Measurements from ENCODE around the gene ARF6. TPM values are rescaled to one million over a fixed set of nuclear protein-coding genes. Genes with fewer than 3 reads are reported as not detected.
A peak's percentile ranks its signal among the peaks of the same experiment; 100 is the strongest.

ARF6 gene
- total and polyA plus RNA-seq, 9 of the 15 experiments (the other 6 are each of a cell fraction or from before 2014, with no cell fraction given) = 15.3 to 35.2 (median 24.9) TPM

DNA sequence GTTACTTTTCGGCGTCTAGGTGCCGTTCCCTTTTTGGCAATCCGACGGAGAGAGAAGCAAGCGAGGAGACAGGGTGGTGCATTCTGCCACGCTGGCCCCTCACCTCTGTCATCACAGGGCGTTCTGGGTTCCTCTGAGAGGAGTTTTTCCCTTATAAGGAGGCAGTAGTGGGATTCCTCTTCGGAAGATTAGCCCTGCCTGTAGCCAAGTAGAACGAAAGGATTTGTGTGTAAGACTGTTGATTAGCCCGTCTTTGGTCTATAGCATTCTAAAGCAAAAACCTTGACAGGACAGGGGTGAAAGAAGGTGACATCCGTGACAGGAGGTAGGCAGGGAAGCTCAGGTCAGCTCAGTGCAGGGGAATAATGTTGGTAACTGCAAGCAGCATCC is 31.2 kb upstream of the ARF6 start (continued):
- TF ChIP-seq NEUROD1 (IDR thresholded peaks at IDR 0.05; ENCODE audit: borderline replicate concordance, low read depth, low read length, partially characterized antibody) (no peak), XRCC3 (IDR thresholded peaks at IDR 0.05) (no peak), NFE2 (IDR thresholded peaks at IDR 0.05; ENCODE audit: low read depth) (no peak), POLR3G (IDR thresholded peaks at IDR 0.05; ENCODE audit: extremely low read depth, insufficient read length, insufficient replicate concordance) (no peak), ARID1B (IDR thresholded peaks at IDR 0.05) (peak; percentile 7; the same call in 1 of the 2 replicates), HDAC1 (IDR thresholded peaks at IDR 0.05) (peak in 1 of 2 experiments; percentile 20; a peak in 1 of 4 replicates), TAF7 (tag; IDR thresholded peaks at IDR 0.05) (peak; percentile 87; the same call in 1 of the 2 replicates), ARID4B (CRISPR knock-in tag; IDR thresholded peaks at IDR 0.05) (0 out of 2 replicates have a peak, but pooled peaks have one; percentile 49), GATAD2B (IDR thresholded peaks at IDR 0.05; ENCODE audit: borderline replicate concordance) (no peak), SRF (CRISPR knock-in tag; IDR thresholded peaks at IDR 0.05) (peak; percentile 45 to 93; a peak in 3 of 4 replicates), POLR2A (conservative IDR thresholded peaks at IDR 0.05) (peak; percentile 67; the same call in 1 of the 2 replicates), NFRKB (IDR thresholded peaks at IDR 0.05; ENCODE audit: low read depth) (peak; percentile 93; the same call in 1 of the 2 replicates), KDM5B (IDR thresholded peaks at IDR 0.05; ENCODE audit: insufficient replicate concordance, low read depth, low read length) (peak; percentile 62), ZNF79 (CRISPR knock-in tag; IDR thresholded peaks at IDR 0.05; ENCODE audit: low read depth) (no peak), TAF1 (IDR thresholded peaks at IDR 0.05; ENCODE audit: control insufficient read depth, extremely low read depth, insufficient read depth, low read length, severe bottlenecking) (no peak), RBM22 (IDR thresholded peaks at IDR 0.05; ENCODE audit: low read depth, low read length, poor library complexity, severe bottlenecking) (no peak), ZNF589 (CRISPR knock-in tag; IDR thresholded peaks at IDR 0.05; ENCODE audit: low read depth) (peak; percentile 25; the same call in 1 of the 2 replicates)

Data from K562 (cell line).